MM.1S (cell line): Measurements from ENCODE around the gene ALAS2.

Experiments used
- DNase-seq: peaks from one replicate; pipeline ENCODE4 v3.0.0-alpha.2; 2015
- H2AFZ ChIP-seq: fragments of 300-600 bp; sonication (generic); 2 replicates; pipeline ENCODE4 v1.6.0; 2016; ENCODE audit warnings: antibody characterized with exemption, low read length
- H3F3A ChIP-seq: fragments of 300-600 bp; sonication (generic); 2 replicates; pipeline ENCODE4 v1.6.1; 2016; ENCODE audit warnings: mild to moderate bottlenecking, antibody characterized with exemption, low read length, moderate library complexity, mixed read lengths; ENCODE audit not compliant: insufficient read depth
- H3K27ac ChIP-seq: fragments of 300-600 bp; sonication (generic); 2 replicates; pipeline ENCODE4 v1.5.1; 2016; ENCODE audit warnings: mild to moderate bottlenecking, low read length
- H3K27me3 ChIP-seq: fragments of 300-600 bp; sonication (generic); replicated peaks from 2 replicates; pipeline ENCODE4 v1.6.0; 2016; ENCODE audit warnings: low read length; ENCODE audit not compliant: insufficient read depth
- H3K36me3 ChIP-seq: fragments of 300-600 bp; sonication (generic); replicated peaks from 2 replicates; pipeline ENCODE4 v1.6.1; 2016; ENCODE audit warnings: mild to moderate bottlenecking, low read length, mixed read lengths; ENCODE audit not compliant: insufficient read depth
- H3K4me1 ChIP-seq: fragments of 300-600 bp; sonication (generic); 2 replicates; pipeline ENCODE4 v1.6.1; 2016; ENCODE audit warnings: low read length, mixed read lengths
- H3K4me2 ChIP-seq: fragments of 300-600 bp; sonication (generic); 2 replicates; pipeline ENCODE4 v1.6.0; 2016; ENCODE audit warnings: low read depth, low read length
- H3K4me3 ChIP-seq: fragments of 300-600 bp; sonication (generic); 2 replicates; pipeline ENCODE4 v1.5.1; 2016; ENCODE audit warnings: low read length, mixed read lengths
- H3K79me2 ChIP-seq: fragments of 300-600 bp; sonication (generic); 2 replicates; pipeline ENCODE4 v1.6.1; 2016; ENCODE audit warnings: mixed run types, low read length, mixed read lengths
- H3K9ac ChIP-seq: fragments of 300-600 bp; sonication (generic); 2 replicates; pipeline ENCODE4 v1.6.1; 2016; ENCODE audit warnings: low read length, mixed read lengths
- H3K9me2 ChIP-seq: fragments of 300-600 bp; sonication (generic); replicated peaks from 2 replicates; pipeline ENCODE4 v1.6.1; 2016; ENCODE audit warnings: mild to moderate bottlenecking, low read length, mixed read lengths; ENCODE audit not compliant: insufficient read depth
- H3K9me3 ChIP-seq: fragments of 300-600 bp; sonication (generic); replicated peaks from 2 replicates; pipeline ENCODE4 v1.6.1; 2016; ENCODE audit warnings: mild to moderate bottlenecking, low read length, mixed read lengths; ENCODE audit not compliant: insufficient read depth
- H4K20me1 ChIP-seq: fragments of 300-600 bp; sonication (generic); 2 replicates; pipeline ENCODE4 v1.6.1; 2016; ENCODE audit warnings: mild to moderate bottlenecking, low read length, moderate library complexity, mixed read lengths; ENCODE audit not compliant: insufficient read depth
- CTCF ChIP-seq: fragments of 300-600 bp; sonication (generic); IDR thresholded peaks from 2 replicates; pipeline ENCODE4 v1.5.1; 2016; ENCODE audit warnings: antibody characterized with exemption, low read length, mixed read lengths
- EZH2 ChIP-seq: fragments of 300-600 bp; sonication (generic); optimal IDR thresholded peaks from 2 replicates; pipeline ENCODE3; 2017; ENCODE audit warnings: low read depth, mild to moderate bottlenecking, antibody characterized with exemption, low read length, mixed read lengths
- EZH2phosphoT487 ChIP-seq: fragments of 300-600 bp; sonication (generic); IDR thresholded peaks from 2 replicates; pipeline ENCODE4 v1.6.1; 2018; ENCODE audit warnings: antibody characterized with exemption, low read length

The ALAS2 gene

GRCh38 chrX:54978448-54978847 is 52.3 kb downstream of the ALAS2 start:
- H3F3A ChIP-seq, result no peaks in the 10 kb centered on the region
- no peak for DNase-seq
- H2AFZ ChIP-seq, result no peak overlapping the region
- no peaks in the 10 kb centered on the region for H4K20me1 ChIP-seq
- no peak overlapping the region for H3K4me2 ChIP-seq
- H3K9me2 ChIP-seq, result no peaks in the 10 kb centered on the region
- H3K27me3 ChIP-seq, result no peaks in the 10 kb centered on the region
- no peak overlapping the region for H3K9ac ChIP-seq
- H3K79me2 ChIP-seq, result no peaks in the 10 kb centered on the region
- TF ChIP-seq EZH2phosphoT487, result no peak
- TF ChIP-seq EZH2, result no peak
- TF ChIP-seq CTCF, result no peak
- no peak overlapping the region for H3K4me3 ChIP-seq
- H3K27ac ChIP-seq, result no peak overlapping the region
- no peaks in the 10 kb centered on the region for H3K9me3 ChIP-seq
- H3K4me1 ChIP-seq, result no peaks in the 10 kb centered on the region
- H3K36me3 ChIP-seq, result no peaks in the 10 kb centered on the region

- Histone ChIP-seq H3K27me3 (no peaks in the 10 kb centered on the region), H3K9me2 (no peaks in the 10 kb centered on the region), H3K79me2 (no peaks in the 10 kb centered on the region), H4K20me1 (no peaks in the 10 kb centered on the region), H3K4me2 (no peak overlapping the region), H2AFZ (no peak overlapping the region), H3K4me3 (no peak overlapping the region), H3F3A (no peaks in the 10 kb centered on the region), H3K4me1 (no peaks in the 10 kb centered on the region), H3K36me3 (no peaks in the 10 kb centered on the region), H3K27ac (no peak overlapping the region), H3K9me3 (no peaks in the 10 kb centered on the region), H3K9ac (no peak overlapping the region)
- DNase-seq, result no peak
- TF ChIP-seq CTCF (no peak), EZH2phosphoT487 (no peak), EZH2 (no peak)
Observed at GRCh38 chrX:54977387-54977786, 53.4 kb downstream of the ALAS2 start.

- H3K9me3 ChIP-seq, result no peaks in the 10 kb centered on the region
- no peaks in the 10 kb centered on the region for H3F3A ChIP-seq
- no peak overlapping the region for H3K4me2 ChIP-seq
- no peak overlapping the region for H2AFZ ChIP-seq
- no peaks in the 10 kb centered on the region for H4K20me1 ChIP-seq
- H3K4me1 ChIP-seq, result no peaks in the 10 kb centered on the region
- H3K36me3 ChIP-seq, result no peaks in the 10 kb centered on the region
- no peak overlapping the region for H3K4me3 ChIP-seq
- DNase-seq, result no peak
- H3K79me2 ChIP-seq, result no peaks in the 10 kb centered on the region
- no peaks in the 10 kb centered on the region for H3K9me2 ChIP-seq
- no peaks in the 10 kb centered on the region for H3K27me3 ChIP-seq
- TF ChIP-seq EZH2, result no peak
- TF ChIP-seq EZH2phosphoT487, result no peak
- no peak for TF ChIP-seq CTCF
- H3K27ac ChIP-seq, result no peak overlapping the region
- H3K9ac ChIP-seq, result no peak overlapping the region
Observed at GRCh38 chrX:54964766-54965497, 65.8 kb downstream of the ALAS2 start.
